Measurements from ENCODE around the gene CKM. TPM values are rescaled to one million over a fixed set of nuclear protein-coding genes. Genes with fewer than 3 reads are reported as not detected.

CKM gene
- total and polyA plus RNA-seq, 2 experiments from 2014 or later = 1.0 to 1.3 TPM

- DNase-seq (ENCODE audit: low spot score) = no peak
- Histone ChIP-seq H3K27me3 (no peaks in the 10 kb centered on the region), H3K79me2 (no peaks in the 10 kb centered on the region), H4K20me1 (ENCODE audit: insufficient read depth, poor library complexity, severe bottlenecking) (peaks cover 3% of the 10 kb centered on the region), H3K9me3 (ENCODE audit: low read depth) (no peaks in the 10 kb centered on the region), H2AFZ (no peak overlapping the region), H3K36me3 (replicated peaks; ENCODE audit: insufficient read depth, low read depth) (no peaks in the 10 kb centered on the region), H3K4me2 (no peak overlapping the region), H3K4me3 (no peak overlapping the region), H3K27ac (no peak overlapping the region), H3K4me1 (ENCODE audit: insufficient read depth) (no peaks in the 10 kb centered on the region), H3K9me2 (replicated peaks; ENCODE audit: insufficient read depth) (no peaks in the 10 kb centered on the region)
- 98% methylated on average over 4 of the region's 5 CpGs for WGBS (ENCODE audit: low lambda C conversion rate, missing lambda C conversion rate)
- TF ChIP-seq, protein P1, sequence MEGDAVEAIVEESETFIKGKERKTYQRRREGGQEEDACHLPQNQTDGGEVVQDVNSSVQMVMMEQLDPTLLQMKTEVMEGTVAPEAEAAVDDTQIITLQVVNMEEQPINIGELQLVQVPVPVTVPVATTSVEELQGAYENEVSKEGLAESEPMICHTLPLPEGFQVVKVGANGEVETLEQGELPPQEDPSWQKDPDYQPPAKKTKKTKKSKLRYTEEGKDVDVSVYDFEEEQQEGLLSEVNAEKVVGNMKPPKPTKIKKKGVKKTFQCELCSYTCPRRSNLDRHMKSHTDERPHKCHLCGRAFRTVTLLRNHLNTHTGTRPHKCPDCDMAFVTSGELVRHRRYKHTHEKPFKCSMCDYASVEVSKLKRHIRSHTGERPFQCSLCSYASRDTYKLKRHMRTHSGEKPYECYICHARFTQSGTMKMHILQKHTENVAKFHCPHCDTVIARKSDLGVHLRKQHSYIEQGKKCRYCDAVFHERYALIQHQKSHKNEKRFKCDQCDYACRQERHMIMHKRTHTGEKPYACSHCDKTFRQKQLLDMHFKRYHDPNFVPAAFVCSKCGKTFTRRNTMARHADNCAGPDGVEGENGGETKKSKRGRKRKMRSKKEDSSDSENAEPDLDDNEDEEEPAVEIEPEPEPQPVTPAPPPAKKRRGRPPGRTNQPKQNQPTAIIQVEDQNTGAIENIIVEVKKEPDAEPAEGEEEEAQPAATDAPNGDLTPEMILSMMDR (IDR thresholded peaks at IDR 0.05; ENCODE audit: poor library complexity) = no peak
- no peak for TF ChIP-seq EZH2 (IDR thresholded peaks at IDR 0.05; ENCODE audit: borderline replicate concordance)
- TF ChIP-seq EZH2phosphoT487 (IDR thresholded peaks at IDR 0.05; ENCODE audit: low read depth, severe bottlenecking, unreplicated experiment) = no peak
Measured at GRCh38 chr19:45265375-45265774, 57.3 kb downstream of the CKM start.

DNA sequence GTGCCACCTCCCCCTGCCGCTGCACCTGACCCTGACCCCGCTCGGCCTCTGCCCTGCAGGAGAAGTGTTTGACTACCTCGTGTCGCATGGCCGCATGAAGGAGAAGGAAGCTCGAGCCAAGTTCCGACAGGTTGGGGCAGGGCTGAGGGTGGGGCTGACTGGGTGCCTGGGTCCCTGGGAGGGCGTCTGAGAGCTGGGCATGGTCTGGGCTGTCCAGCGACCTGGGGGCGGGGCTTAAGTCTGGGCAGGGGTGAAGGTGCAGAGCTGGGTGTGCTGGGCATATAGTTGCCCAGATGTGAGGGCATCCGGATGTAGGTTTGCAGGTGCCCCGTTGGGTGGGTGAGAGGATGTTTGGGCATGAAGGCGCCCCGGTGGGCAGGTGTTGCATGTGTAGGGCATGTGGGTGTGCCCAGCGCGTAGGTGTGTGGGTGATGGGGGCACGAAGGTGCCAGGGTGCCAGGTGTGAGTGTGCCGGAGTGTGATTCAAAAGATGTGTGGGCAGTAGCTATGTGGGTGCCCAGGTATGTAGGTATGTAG lies 57.8 kb downstream of the CKM start:
- Histone ChIP-seq H3K36me3 (replicated peaks; ENCODE audit: insufficient read depth, low read depth) (no peaks in the 10 kb centered on the region), H3K4me3 (no peak overlapping the region), H3K9me2 (replicated peaks; ENCODE audit: insufficient read depth) (no peaks in the 10 kb centered on the region), H2AFZ (no peak overlapping the region), H3K27ac (no peak overlapping the region), H3K9me3 (ENCODE audit: low read depth) (no peaks in the 10 kb centered on the region), H3K79me2 (no peaks in the 10 kb centered on the region), H3K4me1 (ENCODE audit: insufficient read depth) (no peaks in the 10 kb centered on the region), H3K4me2 (no peak overlapping the region), H4K20me1 (ENCODE audit: insufficient read depth, poor library complexity, severe bottlenecking) (peaks cover 5% of the 10 kb centered on the region), H3K27me3 (no peaks in the 10 kb centered on the region)
- TF ChIP-seq EZH2 (IDR thresholded peaks at IDR 0.05; ENCODE audit: borderline replicate concordance) (no peak), EZH2phosphoT487 (IDR thresholded peaks at IDR 0.05; ENCODE audit: low read depth, severe bottlenecking, unreplicated experiment) (no peak)
- TF ChIP-seq, protein P1 (IDR thresholded peaks at IDR 0.05; ENCODE audit: poor library complexity) = no peak
- WGBS (ENCODE audit: low lambda C conversion rate, missing lambda C conversion rate) = 97% methylated on average over 19 of the region's 19 CpGs
- no peak for DNase-seq (ENCODE audit: low spot score)

DNA sequence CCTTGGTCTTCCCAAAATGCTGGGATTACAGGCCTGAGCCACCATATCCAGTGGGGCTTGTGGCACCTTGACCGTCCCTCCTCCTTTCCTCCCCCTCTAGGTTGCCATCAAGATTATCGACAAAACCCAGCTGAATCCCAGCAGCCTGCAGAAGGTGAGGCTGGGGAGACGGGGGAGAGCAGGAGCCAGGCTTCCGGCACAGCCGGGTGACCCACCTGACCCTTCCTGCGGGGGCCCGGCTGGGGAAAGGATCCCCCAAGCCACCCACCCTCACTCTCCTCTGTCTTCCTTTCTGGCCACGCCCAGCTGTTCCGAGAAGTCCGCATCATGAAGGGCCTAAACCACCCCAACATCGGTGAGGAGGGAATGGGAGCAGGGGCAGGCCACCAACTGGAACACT lies 59.7 kb downstream of the CKM start:
- Histone ChIP-seq H3K36me3 (replicated peaks; ENCODE audit: insufficient read depth, low read depth) (no peaks in the 10 kb centered on the region), H3K4me3 (no peak overlapping the region), H3K9me3 (ENCODE audit: low read depth) (no peaks in the 10 kb centered on the region), H3K4me1 (ENCODE audit: insufficient read depth) (no peaks in the 10 kb centered on the region), H3K27me3 (no peaks in the 10 kb centered on the region), H3K9me2 (replicated peaks; ENCODE audit: insufficient read depth) (no peaks in the 10 kb centered on the region), H4K20me1 (ENCODE audit: insufficient read depth, poor library complexity, severe bottlenecking) (peaks cover 5% of the 10 kb centered on the region), H2AFZ (no peak overlapping the region), H3K79me2 (peaks cover 4% of the 10 kb centered on the region), H3K4me2 (no peak overlapping the region), H3K27ac (no peak overlapping the region)
- no peak for TF ChIP-seq EZH2phosphoT487 (IDR thresholded peaks at IDR 0.05; ENCODE audit: low read depth, severe bottlenecking, unreplicated experiment)
- TF ChIP-seq, protein P1 (IDR thresholded peaks at IDR 0.05; ENCODE audit: poor library complexity) = no peak
- no peak for TF ChIP-seq EZH2 (IDR thresholded peaks at IDR 0.05; ENCODE audit: borderline replicate concordance)
- DNase-seq (ENCODE audit: low spot score) = no peak
- 96% methylated on average over 11 of the region's 11 CpGs for WGBS (ENCODE audit: low lambda C conversion rate, missing lambda C conversion rate)

Measured in hepatocyte (in vitro differentiated cells).